Sigmoid colon (tissue), 7 donors: ENCODE measurements around the gene GET4. TPM values are rescaled to one million over a fixed set of nuclear protein-coding genes. Genes with fewer than 3 reads are reported as not detected.

ENCODE experiments used
- DNase-seq: peaks from one replicate; pipeline ENCODE4 v3.0.0-alpha.2; 2019
- H3K27ac ChIP-seq, 4 donors: fragments of 200-600 bp; sonication (generic); one replicate each; pipeline ENCODE4 v1.5.1; 2016 to 2019; ENCODE audit warnings: mild to moderate bottlenecking in 1 of 4
- H3K27me3 ChIP-seq, 3 donors: fragments of 200-600 bp; sonication (generic); one replicate each; pipeline ENCODE4 v1.5.1; 2019; ENCODE audit warnings: mild to moderate bottlenecking in 1 of 3
- H3K36me3 ChIP-seq, 4 donors: fragments of 200-600 bp; sonication (generic); one replicate each; pipeline ENCODE4 v1.5.1; 2016 to 2019
- H3K4me1 ChIP-seq, 4 donors: fragments of 200-600 bp; sonication (generic); one replicate each; pipeline ENCODE4 v1.5.1; 2017 to 2019
- H3K4me3 ChIP-seq, 4 donors: fragments of 200-600 bp; sonication (generic); one replicate each; pipeline ENCODE4 v1.5.1; 2017 to 2019; ENCODE audit warnings: mild to moderate bottlenecking in 2 of 4, moderate library complexity in 1 of 4
- H3K9me3 ChIP-seq, 4 donors: fragments of 200-600 bp in 3 of 4; sonication (generic) in 3 of 4; one replicate each; pipeline versions ENCODE4 v1.5.1 to v1.6.1; 2013 to 2019
- CTCF ChIP-seq, 4 experiments: fragments of 450-650 bp in 3 of 4; fragments of 200-600 bp in 1 of 4; IDR thresholded peaks; one replicate each; pipeline ENCODE4 v1.5.1; 2016 to 2019; ENCODE audit warnings: antibody characterized with exemption in 4 of 4, mild to moderate bottlenecking in 3 of 4, moderate library complexity in 2 of 4
- EP300 ChIP-seq, 4 donors: sonication (generic); formaldehyde crosslinking; IDR thresholded peaks; one replicate each; pipeline ENCODE4 v1.6.1; 2017; ENCODE audit warnings: antibody characterized with exemption in 4 of 4
- POLR2A ChIP-seq, 2 donors: fragments of 450-650 bp; IDR thresholded peaks; one replicate each; pipeline ENCODE4 v1.6.1; 2016; ENCODE audit warnings: antibody characterized with exemption in 2 of 2, mild to moderate bottlenecking in 2 of 2, moderate library complexity in 2 of 2
- POLR2AphosphoS5 ChIP-seq, 4 donors: sonication (generic); formaldehyde crosslinking; IDR thresholded peaks; one replicate each; pipeline ENCODE4 v1.6.1; 2017; ENCODE audit warnings: antibody characterized with exemption in 4 of 4
- WGBS, 2 donors: extraction: QIAGEN DNeasy Blood & Tissue Kit; methylation state at CpG; one replicate each; pipeline ENCODE4 v1.1.7; 2013; 5-methylcytosine and 5-hydroxymethylcytosine counted together
- intact Hi-C: fragments of 100-400 bp; cut with DNase I; formaldehyde crosslinking; loops from one replicate; pipeline ENCODE4 v1.15.1; 2023
- polyA plus RNA-seq, 3 donors: library from polyadenylated mRNA; stranded (reverse); fragments of 200-250 nt; gene quantifications; one replicate each; pipeline ENCODE4 v1.2.3, GENCODE V29; 2013
- total RNA-seq, 4 donors: library from RNA; depleted of rRNA; stranded (reverse); fragments of >200 nt; gene quantifications; one replicate each; pipeline ENCODE4 v1.1.0, GENCODE V29; 2016
- donor health status: healthy with polysubstance abuse.
- donor health status: Bipolar disorder and iron deficiency.
- donor health status: healthy.

GET4 gene
- total RNA-seq: 10 to 100 TPM; 20.3 to 32.4 (median 25.4) TPM
- 10 to 100 TPM; 25.8 to 51.4 (median 31.2) TPM for polyA plus RNA-seq

GRCh38 chr7:876077-876971 is at the start of gene GET4:
Gene GET4 (plus strand): TSS chr7:876554. CDS start chr7:876646, 92 bp downstream.
- peak; percentile 99 for DNase-seq
- Histone ChIP-seq H3K4me1 (peaks cover 0 to 77% (median 69%) of the 10 kb centered on the region in 4 donors), H3K4me3 (peak within 1 kb of the TSS; percentile 85 to 92 (median 88)), H3K9me3 (no peaks in the 10 kb centered on the region), H3K27ac (peak within 1 kb of the TSS; percentile 89 to 95 (median 90)), H3K36me3 (peaks cover 7 to 22% (median 12%) of the 10 kb centered on the region in 4 donors), H3K27me3 (no peaks in the 10 kb centered on the region)
- 0 to 1% methylated on average over 129 of the region's 129 CpGs for WGBS, 2 donors
- intact Hi-C loops: loop anchor here (5.0 to 10.0 kb wide), 3 partner anchors 76 to 552 kb away; partner anchors contain the start of genes ADAP1 and PDGFA
- TF ChIP-seq POLR2A (IDR thresholded peaks at IDR 0.05) (peak; percentile 52 to 59), CTCF (IDR thresholded peaks at IDR 0.05) (peak in 1 of 4 experiments; percentile 14), POLR2AphosphoS5 (IDR thresholded peaks at IDR 0.05) (peak; percentile 80 to 91 (median 86)), EP300 (IDR thresholded peaks at IDR 0.05) (no peak)

GRCh38 chr7:828793-829561 is 47.4 kb upstream of the GET4 start:
- DNase-seq: no peak
- Histone ChIP-seq H3K9me3 (no peaks in the 10 kb centered on the region), H3K27me3 (no peaks in the 10 kb centered on the region), H3K36me3 (no peaks in the 10 kb centered on the region), H3K4me1 (peaks cover 0 to 87% (median 76%) of the 10 kb centered on the region in 4 donors), H3K27ac (peak overlapping the region in 3 of 4 donors; percentile 79 to 92 (median 92)), H3K4me3 (no peak overlapping the region)
- intact Hi-C loops: no loop called here
- WGBS, 2 donors: 91% methylated on average over 14 of the region's 14 CpGs
- no peak for TF ChIP-seq CTCF (IDR thresholded peaks at IDR 0.05)
- TF ChIP-seq EP300 (IDR thresholded peaks at IDR 0.05): no peak
- no peak for TF ChIP-seq POLR2A (IDR thresholded peaks at IDR 0.05)
- no peak for TF ChIP-seq POLR2AphosphoS5 (IDR thresholded peaks at IDR 0.05)

- no peak for TF ChIP-seq CTCF (IDR thresholded peaks at IDR 0.05)
- TF ChIP-seq EP300 (IDR thresholded peaks at IDR 0.05): no peak
- TF ChIP-seq POLR2AphosphoS5 (IDR thresholded peaks at IDR 0.05): no peak
- TF ChIP-seq POLR2A (IDR thresholded peaks at IDR 0.05): no peak
- Histone ChIP-seq H3K4me3 (no peak overlapping the region), H3K9me3 (no peaks in the 10 kb centered on the region), H3K27ac (peak overlapping the region; percentile 84 to 92 (median 89)), H3K27me3 (no peaks in the 10 kb centered on the region), H3K36me3 (no peaks in the 10 kb centered on the region), H3K4me1 (peaks cover 0 to 86% (median 78%) of the 10 kb centered on the region in 4 donors)
- intact Hi-C loops: no loop called here
- DNase-seq: no peak
- 61 to 89% methylated on average over 12 of the region's 12 CpGs for WGBS, 2 donors
Observed at GRCh38 chr7:830069-830468, 46.3 kb upstream of the GET4 start.

GRCh38 chr7:831596-832166 is 44.7 kb upstream of the GET4 start:
- Histone ChIP-seq H3K27me3 (no peaks in the 10 kb centered on the region), H3K36me3 (no peaks in the 10 kb centered on the region), H3K9me3 (no peaks in the 10 kb centered on the region), H3K4me3 (peak overlapping the region; percentile 3 to 29 (median 10)), H3K4me1 (peaks cover 0 to 86% (median 80%) of the 10 kb centered on the region in 4 donors), H3K27ac (peak overlapping the region; percentile 84 to 92 (median 89))
- intact Hi-C loops: no loop called here
- TF ChIP-seq POLR2AphosphoS5 (IDR thresholded peaks at IDR 0.05): peak; percentile 87 to 93 (median 88)
- no peak for TF ChIP-seq CTCF (IDR thresholded peaks at IDR 0.05)
- peak in 3 of 4 donors; percentile 53 to 87 (median 83) for TF ChIP-seq EP300 (IDR thresholded peaks at IDR 0.05)
- TF ChIP-seq POLR2A (IDR thresholded peaks at IDR 0.05): peak in 1 of 2 donors; percentile 16
- 33 to 38% methylated on average over 7 of the region's 7 CpGs for WGBS, 2 donors
- no peak for DNase-seq
